ENCODE data around the gene CGB8. TPM values are rescaled to one million over a fixed set of nuclear protein-coding genes. Genes with fewer than 3 reads are reported as not detected.

CGB8 gene
- total RNA-seq, 2 donors from 2014 or later, result not detected

GRCh38 chr19:49073514-49074378 is 24.8 kb upstream of the CGB8 start:
- Histone ChIP-seq H3K36me3 (replicated peaks in 1 of 2; ENCODE audit: insufficient read depth in 1 of 2, low read depth in 2 of 2) (no peaks in the 10 kb centered on the region), H3K9me3 (no peaks in the 10 kb centered on the region), H3K27me3 (peaks cover 0 to 30% of the 10 kb centered on the region in 2 donors), H3K4me1 (peaks cover 5% of the 10 kb centered on the region), H3K4me3 (no peak overlapping the region), H3K27ac (no peak overlapping the region)
- no peak for DNase-seq
- 48 to 55% methylated on average over 18 to 23 of the region's 23 CpGs for WGBS, 2 donors
- no peak for ATAC-seq
- intact Hi-C loops (cut with DNase I), result no loop called here
- TF ChIP-seq CTCF (IDR thresholded peaks at IDR 0.05), result no peak
- no peak for TF ChIP-seq POLR2A (IDR thresholded peaks at IDR 0.05)

GRCh38 chr19:49071860-49072547 is 23.1 kb upstream of the CGB8 start:
- H3K27me3 ChIP-seq, result peaks cover 0 to 30% of the 10 kb centered on the region in 2 donors
- no peaks in the 10 kb centered on the region for H3K36me3 ChIP-seq (replicated peaks in 1 of 2; ENCODE audit: insufficient read depth in 1 of 2, low read depth in 2 of 2)
- no peak for DNase-seq
- H3K4me3 ChIP-seq, result no peak overlapping the region
- no peaks in the 10 kb centered on the region for H3K9me3 ChIP-seq
- WGBS, 2 donors, result 1 to 13% methylated on average over 7 to 49 of the region's 93 CpGs
- intact Hi-C loops (cut with DNase I), result no loop called here
- TF ChIP-seq POLR2A (IDR thresholded peaks at IDR 0.05) (no peak), CTCF (IDR thresholded peaks at IDR 0.05) (no peak)
- no peak for ATAC-seq
- H3K4me1 ChIP-seq, result peaks cover 5% of the 10 kb centered on the region
- H3K27ac ChIP-seq, result no peak overlapping the region

- H3K27me3 ChIP-seq, result peaks cover 0 to 30% of the 10 kb centered on the region in 2 donors
- ATAC-seq (no peak), DNase-seq (no peak)
- intact Hi-C loops (cut with DNase I), result no loop called here
- peaks cover 5% of the 10 kb centered on the region for H3K4me1 ChIP-seq
- no peaks in the 10 kb centered on the region for H3K9me3 ChIP-seq
- no peak for TF ChIP-seq CTCF (IDR thresholded peaks at IDR 0.05)
- no peak for TF ChIP-seq POLR2A (IDR thresholded peaks at IDR 0.05)
- WGBS, 2 donors, result 89 to 95% methylated on average over 19 to 21 of the region's 21 CpGs
- H3K4me3 ChIP-seq, result no peak overlapping the region
- H3K27ac ChIP-seq, result no peak overlapping the region
- no peaks in the 10 kb centered on the region for H3K36me3 ChIP-seq (replicated peaks in 1 of 2; ENCODE audit: insufficient read depth in 1 of 2, low read depth in 2 of 2)
Observed at GRCh38 chr19:49070416-49070815, 21.5 kb upstream of the CGB8 start.

- intact Hi-C loops (cut with DNase I), result no loop called here
- ATAC-seq, result no peak
- TF ChIP-seq POLR2A (IDR thresholded peaks at IDR 0.05) (no peak), CTCF (IDR thresholded peaks at IDR 0.05) (no peak)
- no peak for DNase-seq
- no peaks in the 10 kb centered on the region for H3K36me3 ChIP-seq (replicated peaks in 1 of 2; ENCODE audit: insufficient read depth in 1 of 2, low read depth in 2 of 2)
- peaks cover 17% of the 10 kb centered on the region for H3K4me1 ChIP-seq
- H3K27ac ChIP-seq, result no peak overlapping the region
- H3K9me3 ChIP-seq, result no peaks in the 10 kb centered on the region
- peaks cover 0 to 32% of the 10 kb centered on the region in 2 donors for H3K27me3 ChIP-seq
- H3K4me3 ChIP-seq, result no peak overlapping the region
- WGBS, 2 donors, result 86 to 91% methylated on average over 9 of the region's 9 CpGs
Observed at GRCh38 chr19:49069026-49069425, 20.1 kb upstream of the CGB8 start.

Data from body of pancreas (tissue), 4 donors.